ENCODE measurements around the gene SSX2IP. TPM values are rescaled to one million over a fixed set of nuclear protein-coding genes. Genes with fewer than 3 reads are reported as not detected.
A peak's percentile ranks its signal among the peaks of the same experiment; 100 is the strongest.

Gene SSX2IP
- total RNA-seq, 1 experiment from 2014 or later: 28.0 TPM

GRCh38 chr1:84672080-84672854 is 18.0 kb downstream of the SSX2IP start:
- peaks cover 6% of the 10 kb centered on the region; the same call in 1 of the 2 replicates for H3K36me3 ChIP-seq (ENCODE audit: low read depth, low read length)
- no peak overlapping the region for H3K4me3 ChIP-seq (ENCODE audit: low read length)
- no peak overlapping the region for H2AFZ ChIP-seq (ENCODE audit: low read length)
- no peaks in the 10 kb centered on the region for H3F3A ChIP-seq (ENCODE audit: low read length, unreplicated experiment)
- no peaks in the 10 kb centered on the region for H3K9me2 ChIP-seq (replicated peaks; ENCODE audit: low read length)
- DNase-seq (no peak), ATAC-seq (no peak)
- H3K27me3 ChIP-seq (ENCODE audit: low read length): no peaks in the 10 kb centered on the region
- H3K27ac ChIP-seq (ENCODE audit: low read length): no peak overlapping the region
- H3K4me1 ChIP-seq (ENCODE audit: insufficient read depth, low read length): no peaks in the 10 kb centered on the region
- no peaks in the 10 kb centered on the region for H4K20me1 ChIP-seq (ENCODE audit: low read length)
- no peaks in the 10 kb centered on the region for H3K9me3 ChIP-seq (ENCODE audit: low read length)
- POLR2A ChIA-PET (ENCODE audit: unreplicated experiment): no interaction called here
- no peak overlapping the region for H3K9ac ChIP-seq (ENCODE audit: low read length)
- intact Hi-C loops (cut with micrococcal nuclease): loop anchor here (10.0 kb wide), 1 partner anchor 97 kb away; the partner anchor contains the start of gene CTBS
- peaks cover 20% of the 10 kb centered on the region for H3K79me2 ChIP-seq (ENCODE audit: low read length)
- no TSS peak for BruUV-seq (replicated peaks)
- TF ChIP-seq, protein P1, sequence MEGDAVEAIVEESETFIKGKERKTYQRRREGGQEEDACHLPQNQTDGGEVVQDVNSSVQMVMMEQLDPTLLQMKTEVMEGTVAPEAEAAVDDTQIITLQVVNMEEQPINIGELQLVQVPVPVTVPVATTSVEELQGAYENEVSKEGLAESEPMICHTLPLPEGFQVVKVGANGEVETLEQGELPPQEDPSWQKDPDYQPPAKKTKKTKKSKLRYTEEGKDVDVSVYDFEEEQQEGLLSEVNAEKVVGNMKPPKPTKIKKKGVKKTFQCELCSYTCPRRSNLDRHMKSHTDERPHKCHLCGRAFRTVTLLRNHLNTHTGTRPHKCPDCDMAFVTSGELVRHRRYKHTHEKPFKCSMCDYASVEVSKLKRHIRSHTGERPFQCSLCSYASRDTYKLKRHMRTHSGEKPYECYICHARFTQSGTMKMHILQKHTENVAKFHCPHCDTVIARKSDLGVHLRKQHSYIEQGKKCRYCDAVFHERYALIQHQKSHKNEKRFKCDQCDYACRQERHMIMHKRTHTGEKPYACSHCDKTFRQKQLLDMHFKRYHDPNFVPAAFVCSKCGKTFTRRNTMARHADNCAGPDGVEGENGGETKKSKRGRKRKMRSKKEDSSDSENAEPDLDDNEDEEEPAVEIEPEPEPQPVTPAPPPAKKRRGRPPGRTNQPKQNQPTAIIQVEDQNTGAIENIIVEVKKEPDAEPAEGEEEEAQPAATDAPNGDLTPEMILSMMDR (conservative IDR thresholded peaks at IDR 0.05; ENCODE audit: low read depth, low read length): no peak
- no peak for TF ChIP-seq EZH2phosphoT487 (IDR thresholded peaks at IDR 0.05; ENCODE audit: borderline replicate concordance, low read length)
- no peak for TF ChIP-seq EZH2 (IDR thresholded peaks at IDR 0.05; ENCODE audit: low read length, unreplicated experiment)
- CTCF ChIA-PET: interaction anchor here (0.6 to 0.7 kb wide), 2 partner anchors 66 to 528 kb away, joined by 3 to 7 read pairs; partner anchors contain the start of gene PRKACB
- no peak overlapping the region for H3K4me2 ChIP-seq (ENCODE audit: low read length)

DNA sequence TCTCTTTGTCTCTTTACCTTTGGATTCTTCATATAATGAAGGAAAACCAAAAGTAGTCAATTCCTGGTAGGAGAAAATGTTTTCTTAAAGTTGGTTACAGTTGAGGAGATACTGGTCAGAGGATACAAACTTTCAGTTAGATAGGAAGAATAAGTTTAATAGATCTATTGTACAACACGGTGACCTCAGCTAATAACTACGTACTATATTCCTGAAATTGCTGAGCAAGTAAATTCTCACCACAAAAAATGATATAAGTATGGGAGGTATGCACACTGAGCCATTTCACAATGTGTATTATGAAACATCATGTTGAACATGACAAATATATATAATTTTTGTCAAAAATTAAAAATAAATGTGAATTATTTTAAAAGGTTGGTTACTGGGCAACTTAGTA is 20.4 kb downstream of the SSX2IP start:
- no peak overlapping the region for H3K4me3 ChIP-seq (ENCODE audit: low read length)
- no peak overlapping the region for H2AFZ ChIP-seq (ENCODE audit: low read length)
- no peaks in the 10 kb centered on the region for H3K27me3 ChIP-seq (ENCODE audit: low read length)
- peaks cover 18% of the 10 kb centered on the region for H3K79me2 ChIP-seq (ENCODE audit: low read length)
- TF ChIP-seq EZH2 (IDR thresholded peaks at IDR 0.05; ENCODE audit: low read length, unreplicated experiment) (no peak), EZH2phosphoT487 (IDR thresholded peaks at IDR 0.05; ENCODE audit: borderline replicate concordance, low read length) (no peak)
- TF ChIP-seq, protein P1 (conservative IDR thresholded peaks at IDR 0.05; ENCODE audit: low read depth, low read length): no peak
- BruUV-seq (replicated peaks): no TSS peak
- ATAC-seq: no peak
- CTCF ChIA-PET: no interaction called here
- no peaks in the 10 kb centered on the region for H3K9me3 ChIP-seq (ENCODE audit: low read length)
- 0 out of 2 replicates have a peak, but pooled peaks cover 6% of the 10 kb centered on the region for H3K4me1 ChIP-seq (ENCODE audit: insufficient read depth, low read length)
- intact Hi-C loops (cut with micrococcal nuclease): loop anchor here (10.0 kb wide), 1 partner anchor 95 kb away; the partner anchor contains the start of gene CTBS
- no peak overlapping the region for H3K27ac ChIP-seq (ENCODE audit: low read length)
- no peak overlapping the region for H3K4me2 ChIP-seq (ENCODE audit: low read length)
- H3K36me3 ChIP-seq (ENCODE audit: low read depth, low read length): peaks cover 8% of the 10 kb centered on the region; the same call in 1 of the 2 replicates
- DNase-seq: no peak
- H3F3A ChIP-seq (ENCODE audit: low read length, unreplicated experiment): no peaks in the 10 kb centered on the region
- no peaks in the 10 kb centered on the region for H4K20me1 ChIP-seq (ENCODE audit: low read length)
- no peak overlapping the region for H3K9ac ChIP-seq (ENCODE audit: low read length)
- no peaks in the 10 kb centered on the region for H3K9me2 ChIP-seq (replicated peaks; ENCODE audit: low read length)
- POLR2A ChIA-PET (ENCODE audit: unreplicated experiment): no interaction called here

- intact Hi-C loops (cut with micrococcal nuclease): loop anchor here (1.0 kb wide), 2 partner anchors 85 to 268 kb away; no protein-coding TSS in a partner anchor
- H3K79me2 ChIP-seq (ENCODE audit: low read length): peaks cover 9% of the 10 kb centered on the region
- H3K9ac ChIP-seq (ENCODE audit: low read length): no peak overlapping the region
- H4K20me1 ChIP-seq (ENCODE audit: low read length): no peaks in the 10 kb centered on the region
- H3K9me3 ChIP-seq (ENCODE audit: low read length): no peaks in the 10 kb centered on the region
- POLR2A ChIA-PET (ENCODE audit: unreplicated experiment): no interaction called here
- no peak overlapping the region for H3K27ac ChIP-seq (ENCODE audit: low read length)
- H3K36me3 ChIP-seq (ENCODE audit: low read depth, low read length): peaks cover 10% of the 10 kb centered on the region; the same call in 1 of the 2 replicates
- no TSS peak for BruUV-seq (replicated peaks)
- H3K27me3 ChIP-seq (ENCODE audit: low read length): no peaks in the 10 kb centered on the region
- H3K9me2 ChIP-seq (replicated peaks; ENCODE audit: low read length): no peaks in the 10 kb centered on the region
- peak; percentile 28 for DNase-seq
- H3F3A ChIP-seq (ENCODE audit: low read length, unreplicated experiment): no peaks in the 10 kb centered on the region
- H3K4me3 ChIP-seq (ENCODE audit: low read length): no peak overlapping the region
- H2AFZ ChIP-seq (ENCODE audit: low read length): no peak overlapping the region
- CTCF ChIA-PET: interaction anchor here (0.9 to 1.1 kb wide), 3 partner anchors 85 to 108 kb away, joined by 3 to 6 read pairs (median 5); no protein-coding TSS in a partner anchor
- H3K4me1 ChIP-seq (ENCODE audit: insufficient read depth, low read length): 0 out of 2 replicates have a peak, but pooled peaks cover 6% of the 10 kb centered on the region
- peak; percentile 66; the same call in 1 of the 2 replicates for ATAC-seq
- TF ChIP-seq EZH2phosphoT487 (IDR thresholded peaks at IDR 0.05; ENCODE audit: borderline replicate concordance, low read length): no peak
- TF ChIP-seq, protein P1 (conservative IDR thresholded peaks at IDR 0.05; ENCODE audit: low read depth, low read length): peak; percentile 62
- no peak for TF ChIP-seq EZH2 (IDR thresholded peaks at IDR 0.05; ENCODE audit: low read length, unreplicated experiment)
- no peak overlapping the region for H3K4me2 ChIP-seq (ENCODE audit: low read length)
Measured at GRCh38 chr1:84668185-84668584, 22.1 kb downstream of the SSX2IP start.
